T-helper 2 cell treated with Interferon-gamma antibody and Interleukin-4, amounts not matched to agents 100 ng/mL and 5 ng/mL, for 36 hours (primary cell): ENCODE data around the gene FLII. TPM values are rescaled to one million over a fixed set of nuclear protein-coding genes. Genes with fewer than 3 reads are reported as not detected.

ENCODE experiments used
- intact Hi-C: fragments of 100-400 bp; cut with micrococcal nuclease; formaldehyde crosslinking; loops from one replicate; pipeline ENCODE4 v1.15.1; 2023
- total RNA-seq: library from RNA; stranded (reverse); gene quantifications from 2 replicates; pipeline ENCODE4 v1.2.3, GENCODE V29; 2022

Gene FLII
- total RNA-seq, 1 donor from 2014 or later = 272 TPM

- intact Hi-C loops = loop anchor here (1.0 kb wide), 2 partner anchors 35 to 55 kb away; partner anchors contain the start of genes LLGL1 and SMCR8
Observed at GRCh38 chr17:18260332-18261145, 2.0 kb upstream of the FLII start, which contains the start of gene MIEF2. Gene MIEF2 (plus strand): TSS chr17:18260662. CDS start chr17:18262721, 2,059 bp downstream.

DNA sequence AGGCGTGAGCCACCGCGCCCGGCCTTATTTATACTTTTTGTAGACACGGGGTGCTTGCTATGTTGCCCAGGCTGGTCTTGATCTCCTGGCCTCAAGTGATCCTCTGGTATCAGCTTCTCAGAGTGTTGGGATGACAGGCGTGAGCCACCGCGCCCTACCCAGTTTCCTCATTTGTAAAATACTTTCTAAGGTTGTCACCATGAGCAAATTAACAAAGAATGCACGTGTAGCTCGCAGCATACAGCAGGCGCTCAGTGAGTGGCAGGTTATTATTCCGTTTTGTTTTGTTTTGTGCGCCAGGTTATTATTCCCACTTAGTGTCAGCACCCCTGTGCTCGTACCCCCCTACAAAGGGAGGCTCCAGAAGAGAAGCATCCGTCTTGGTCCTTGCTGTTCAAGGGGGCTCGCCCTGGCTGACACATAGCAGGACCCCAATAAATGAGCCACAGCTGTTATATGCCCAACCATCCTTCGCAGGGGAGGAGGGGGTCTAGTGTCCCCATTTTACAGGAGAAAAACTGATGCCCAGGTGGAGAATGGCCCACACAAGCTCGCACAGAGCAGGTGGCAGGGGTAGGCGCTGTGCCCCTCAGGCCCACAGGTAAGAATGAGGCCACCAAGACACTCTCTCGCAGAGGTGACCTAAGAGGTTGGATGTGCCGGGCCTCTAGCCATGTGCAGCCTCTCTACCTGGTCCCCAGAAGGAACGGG lies 1.2 kb upstream of the FLII start:
- intact Hi-C loops = loop anchor here (1.0 kb wide), 2 partner anchors 34 to 56 kb away; partner anchors contain the start of genes LLGL1 and SMCR8

DNA sequence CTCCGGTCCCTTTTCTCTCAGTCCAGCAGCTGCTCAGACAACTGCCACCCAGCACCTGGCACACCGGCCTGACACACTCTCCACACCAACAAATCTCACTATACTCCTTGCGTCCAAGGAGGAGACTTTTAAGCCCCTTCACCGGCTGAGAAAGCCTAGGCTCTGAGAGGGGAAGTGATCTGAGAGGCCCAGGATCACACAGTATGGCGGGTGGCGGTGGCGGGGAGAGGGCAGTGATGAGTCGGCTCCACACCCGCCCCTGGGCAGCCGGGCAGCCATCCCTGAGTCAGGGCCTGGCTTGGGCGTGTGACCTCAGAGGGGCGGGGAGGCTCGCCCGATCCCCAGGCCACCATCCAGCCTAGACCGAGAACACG lies 569 bp downstream of the FLII start:
- intact Hi-C loops = loop anchor here (1.0 kb wide), 1 partner anchor 75 kb away; the partner anchor contains the start of gene ALKBH5

- intact Hi-C loops = no loop called here
Observed at GRCh38 chr17:18257268-18257981, 1.1 kb downstream of the FLII start.

GRCh38 chr17:18256776-18257175 lies 1.8 kb downstream of the FLII start:
- intact Hi-C loops = no loop called here

GRCh38 chr17:18256351-18256750 lies 2.2 kb downstream of the FLII start:
- intact Hi-C loops = no loop called here

GRCh38 chr17:18254888-18255649 lies 3.5 kb downstream of the FLII start:
- intact Hi-C loops = no loop called here

- intact Hi-C loops = no loop called here
Observed at GRCh38 chr17:18253947-18254821, 4.4 kb downstream of the FLII start.

GRCh38 chr17:18253187-18253884 lies 5.2 kb downstream of the FLII start:
- intact Hi-C loops = no loop called here

DNA sequence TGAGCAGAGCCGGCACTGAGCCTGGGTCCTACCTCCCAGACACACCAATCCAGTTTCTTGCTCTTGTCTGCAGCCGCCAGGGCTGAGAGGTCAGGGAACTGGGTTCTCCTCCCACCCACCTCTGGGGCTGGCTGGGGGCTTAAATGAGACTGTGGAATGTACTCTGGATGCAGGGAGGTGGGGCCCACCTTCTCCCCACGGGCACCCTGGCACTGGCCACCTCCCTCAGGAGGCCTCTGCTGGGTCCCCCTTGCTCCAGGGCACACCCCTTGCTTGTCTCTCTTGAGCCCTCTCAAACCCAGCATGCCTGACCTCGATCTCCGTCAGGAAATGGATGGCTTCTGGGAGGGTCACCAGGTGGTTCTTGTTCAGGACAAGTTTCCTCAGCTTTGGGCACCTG lies 6.4 kb downstream of the FLII start:
- intact Hi-C loops = no loop called here

DNA sequence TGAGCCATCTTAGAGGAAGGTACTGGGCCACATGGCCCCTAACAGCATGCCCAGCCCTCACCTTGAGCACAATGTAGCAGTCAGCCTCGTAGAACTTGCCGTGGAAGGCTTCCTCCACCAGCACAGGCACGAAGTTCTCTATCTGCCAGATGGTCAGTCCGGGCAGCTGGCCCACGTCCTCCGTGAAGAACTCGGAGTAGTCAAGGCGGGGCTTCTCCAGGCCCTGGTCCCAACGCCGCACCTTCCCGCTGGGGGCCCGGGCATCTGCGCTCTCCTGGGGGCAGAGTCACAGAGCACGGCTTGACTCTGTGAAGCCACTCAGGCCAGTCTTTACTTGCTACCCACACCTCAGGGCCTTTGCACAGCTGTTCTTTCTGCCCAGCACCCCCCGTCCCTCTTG lies 7.3 kb downstream of the FLII start:
- intact Hi-C loops = no loop called here

DNA sequence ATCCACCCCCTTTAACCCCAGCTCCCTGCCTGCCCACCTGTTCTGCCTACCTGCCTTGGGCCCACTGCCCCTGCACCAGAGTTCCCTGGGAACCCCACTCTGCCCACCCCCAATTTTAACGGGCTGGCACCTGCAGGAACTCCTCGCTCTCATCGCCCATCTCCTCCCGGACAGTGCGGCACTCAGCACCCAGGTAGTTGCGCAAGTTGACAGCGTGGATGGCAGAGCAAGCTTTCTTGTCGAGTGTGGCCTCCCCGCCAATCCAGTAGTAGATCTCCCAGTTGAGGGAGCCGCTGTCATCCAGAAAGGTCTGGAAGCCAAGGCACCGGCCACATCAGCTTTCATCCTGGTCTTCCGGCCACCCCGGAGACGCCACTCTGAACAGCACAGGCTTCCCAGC lies 7.8 kb downstream of the FLII start:
- intact Hi-C loops = no loop called here

DNA sequence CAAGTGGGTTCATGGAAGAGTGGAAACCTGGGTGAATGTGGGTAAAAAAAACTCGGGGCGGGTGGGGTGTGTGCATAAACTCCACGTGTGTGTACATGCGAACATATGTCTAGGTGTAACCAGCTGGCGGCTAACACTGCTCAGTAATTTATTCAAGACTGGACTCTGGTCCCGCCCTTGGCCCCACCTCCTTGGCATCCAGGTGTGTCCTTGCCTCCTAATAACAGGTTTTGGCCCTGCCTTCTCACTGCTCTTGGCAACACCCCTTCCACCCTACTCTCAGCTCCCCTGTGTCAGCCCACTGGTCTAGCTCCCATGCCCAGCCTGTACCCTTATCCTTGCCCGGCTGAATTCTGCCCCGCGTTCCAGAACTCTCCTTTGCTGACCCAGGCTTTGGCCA lies 8.3 kb downstream of the FLII start:
- intact Hi-C loops = no loop called here

DNA sequence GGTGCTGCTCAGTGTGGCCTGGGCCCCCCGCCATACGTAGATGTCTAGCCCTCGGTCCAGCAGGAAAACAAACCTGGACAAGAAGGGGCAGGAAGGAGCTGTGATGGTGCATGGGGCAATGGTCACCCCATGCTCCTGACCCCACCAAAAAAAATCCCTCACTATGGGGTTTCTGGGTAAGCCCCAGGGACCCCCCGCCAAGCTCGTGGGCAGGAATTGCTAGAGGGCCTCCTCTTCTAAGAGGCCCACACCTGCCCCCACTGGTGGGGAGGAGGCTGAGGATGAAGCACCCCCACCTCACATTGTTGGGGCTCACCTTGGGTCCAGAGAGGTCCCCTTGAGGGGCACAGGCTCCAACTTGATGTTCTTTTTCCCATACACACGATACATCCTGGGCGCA lies 9.7 kb downstream of the FLII start:
- intact Hi-C loops = no loop called here

GRCh38 chr17:18248300-18248731 lies 10.2 kb downstream of the FLII start:
- intact Hi-C loops = no loop called here

DNA sequence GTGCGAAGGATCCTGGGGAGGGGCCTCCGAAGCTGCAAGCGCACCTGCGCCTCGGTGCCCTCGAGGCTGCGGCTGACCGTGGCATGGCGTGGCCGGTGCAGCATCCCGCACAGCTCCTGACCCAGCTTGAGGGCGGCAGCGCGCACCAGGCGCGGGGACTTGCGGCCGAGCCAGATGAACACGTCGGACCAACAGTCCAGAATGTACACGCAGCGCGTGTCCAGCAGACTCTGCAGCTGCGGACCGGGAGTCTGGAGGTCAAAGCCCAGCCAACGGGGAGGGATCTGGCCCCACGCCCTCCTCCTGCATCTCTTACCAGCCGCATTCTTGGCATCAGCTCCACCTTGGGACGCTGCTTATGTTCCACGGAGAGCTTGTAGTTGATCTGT lies 10.9 kb downstream of the FLII start:
- intact Hi-C loops = no loop called here

GRCh38 chr17:18246880-18247612 lies 11.5 kb downstream of the FLII start:
- intact Hi-C loops = no loop called here

DNA sequence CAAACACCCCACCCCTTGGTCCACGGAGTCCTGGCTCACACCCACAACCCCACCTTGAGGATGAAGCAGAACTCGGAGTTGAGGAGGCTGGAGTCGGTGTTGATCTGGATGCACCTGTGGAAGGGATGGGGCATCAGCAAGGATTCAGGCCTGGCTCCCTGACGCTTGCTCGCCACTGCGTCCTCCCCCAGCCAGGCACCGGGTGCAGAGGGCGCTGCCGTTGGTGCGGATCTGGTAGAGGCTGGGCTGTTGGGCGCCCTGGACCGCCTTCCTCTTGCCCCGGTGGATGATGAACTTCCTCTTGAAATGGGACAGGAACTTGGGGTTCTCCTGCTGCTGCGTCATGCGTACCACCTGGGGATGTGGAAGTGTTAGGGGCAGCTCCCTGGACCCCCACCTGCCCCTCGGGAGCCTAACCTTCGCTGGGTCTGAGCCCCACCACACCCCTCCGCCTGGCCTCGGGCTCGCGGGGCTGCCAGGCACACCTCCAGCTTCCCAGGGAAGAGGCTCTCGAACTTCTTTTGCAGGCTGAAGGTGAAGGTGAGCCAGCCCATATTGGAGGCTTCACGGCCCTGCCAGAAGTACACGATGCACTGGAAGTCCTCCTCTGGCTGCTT lies 12.3 kb downstream of the FLII start:
- intact Hi-C loops = no loop called here
